Activated CD4-positive, alpha-beta T cell treated with anti-CD3 and anti-CD28 coated beads, Interleukin-10, Interleukin-2, amounts not matched to agents 100 ng/mL and 50 ng/mL, durations not matched to agents 16 hours and 8 hours (primary cell): Measurements from ENCODE around the gene ESF1.

Experiments
- DNase-seq: peaks from one replicate; pipeline ENCODE4 v3.0.0-alpha.2; 2020

The ESF1 gene

DNA sequence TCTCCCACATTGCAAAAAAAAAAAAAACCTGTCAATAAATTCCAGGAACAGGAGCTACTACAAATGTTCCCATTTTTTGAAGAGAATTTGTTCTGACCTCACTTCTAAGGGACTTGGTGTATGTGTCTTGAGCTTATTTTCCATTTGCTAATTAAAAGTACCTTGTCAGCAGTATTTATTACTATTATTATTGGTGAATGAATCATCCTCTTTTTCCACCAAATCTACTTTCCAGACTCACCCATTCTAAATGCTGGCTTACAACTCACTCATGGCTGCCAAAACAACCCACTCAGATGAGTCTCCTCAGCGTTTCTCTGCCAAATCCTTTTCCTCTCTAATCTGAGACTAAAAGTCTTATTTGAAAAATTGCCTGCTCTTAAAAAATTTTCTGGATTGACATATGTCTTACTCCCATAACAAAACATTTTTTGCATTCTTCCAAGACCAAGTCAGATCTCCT is 112.8 kb downstream of the ESF1 start:
- no peak for DNase-seq

DNA sequence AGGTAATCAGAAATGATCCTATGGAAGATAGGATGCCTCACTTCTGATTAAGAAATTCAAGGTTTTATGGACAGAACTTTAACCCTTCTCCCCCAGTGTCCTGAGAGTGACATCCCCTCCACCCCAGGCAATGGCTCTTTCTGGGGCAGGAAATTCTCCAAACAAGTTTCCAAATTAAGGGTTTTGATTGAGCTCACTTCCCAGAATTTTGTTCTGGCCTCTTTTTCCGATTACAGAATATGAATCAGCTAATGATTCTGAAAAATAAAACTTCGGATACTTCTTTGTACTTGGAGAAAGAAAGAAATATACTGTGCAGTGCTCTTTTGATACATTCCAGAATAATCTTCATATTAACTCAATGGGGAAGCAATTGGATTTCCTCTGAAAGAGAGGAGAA is 113.2 kb downstream of the ESF1 start:
- DNase-seq: no peak

DNA sequence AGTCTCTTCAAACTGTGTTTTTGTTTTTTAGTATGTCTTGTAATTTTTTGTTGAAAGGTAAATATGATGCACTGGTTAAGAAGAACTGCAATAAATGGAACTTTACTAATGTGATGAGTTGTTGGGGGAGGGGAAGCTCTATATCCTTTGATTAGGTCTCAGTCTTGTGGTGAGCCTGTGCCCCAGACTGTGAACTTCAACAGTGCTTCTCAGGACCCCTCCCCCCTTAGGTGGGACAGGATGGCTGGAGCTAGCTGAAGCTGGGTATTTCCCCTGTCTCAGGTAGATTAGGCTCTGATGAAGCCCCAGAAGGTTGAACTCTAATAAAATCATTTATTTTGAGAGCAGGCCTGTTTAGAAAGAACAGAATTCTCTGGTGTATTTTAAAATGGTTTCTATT is 114.6 kb downstream of the ESF1 start:
- DNase-seq: no peak

DNA sequence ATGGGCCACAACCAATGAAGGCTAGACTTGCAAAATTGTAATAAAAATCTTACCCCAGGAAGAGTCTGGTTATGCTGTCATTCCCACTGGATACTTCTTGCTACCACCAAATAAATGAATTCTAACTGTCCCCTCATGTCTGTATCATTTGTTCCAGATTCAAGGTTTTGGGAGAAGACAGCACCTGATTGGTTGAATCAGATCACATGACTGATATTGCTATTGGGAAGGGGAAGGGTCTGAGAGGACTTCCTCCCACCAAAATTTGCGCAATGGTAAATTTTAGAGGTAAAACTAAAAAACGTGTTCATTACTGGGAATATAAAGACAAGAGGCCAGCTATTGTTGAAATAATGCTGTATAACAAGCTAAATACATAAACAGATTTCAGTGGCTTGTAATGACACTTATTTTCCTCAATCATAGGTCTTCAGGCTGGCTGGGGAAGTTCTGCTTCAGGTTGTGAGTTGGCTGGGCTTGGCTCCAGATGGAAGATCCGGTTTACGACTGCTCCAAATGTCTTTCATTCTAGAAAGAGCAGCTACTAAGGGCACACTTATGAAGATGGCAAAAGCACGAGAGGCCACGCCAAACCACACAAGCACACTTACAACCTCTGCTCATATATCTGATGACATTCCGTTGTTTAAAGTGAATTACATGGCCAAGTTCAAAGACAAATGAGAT is 118.9 kb downstream of the ESF1 start:
- no peak for DNase-seq
